ENCODE results near the gene MPP2. TPM values are rescaled to one million over a fixed set of nuclear protein-coding genes. Genes with fewer than 3 reads are reported as not detected.

The MPP2 gene, protein sequence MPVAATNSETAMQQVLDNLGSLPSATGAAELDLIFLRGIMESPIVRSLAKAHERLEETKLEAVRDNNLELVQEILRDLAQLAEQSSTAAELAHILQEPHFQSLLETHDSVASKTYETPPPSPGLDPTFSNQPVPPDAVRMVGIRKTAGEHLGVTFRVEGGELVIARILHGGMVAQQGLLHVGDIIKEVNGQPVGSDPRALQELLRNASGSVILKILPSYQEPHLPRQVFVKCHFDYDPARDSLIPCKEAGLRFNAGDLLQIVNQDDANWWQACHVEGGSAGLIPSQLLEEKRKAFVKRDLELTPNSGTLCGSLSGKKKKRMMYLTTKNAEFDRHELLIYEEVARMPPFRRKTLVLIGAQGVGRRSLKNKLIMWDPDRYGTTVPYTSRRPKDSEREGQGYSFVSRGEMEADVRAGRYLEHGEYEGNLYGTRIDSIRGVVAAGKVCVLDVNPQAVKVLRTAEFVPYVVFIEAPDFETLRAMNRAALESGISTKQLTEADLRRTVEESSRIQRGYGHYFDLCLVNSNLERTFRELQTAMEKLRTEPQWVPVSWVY
- 1.6 to 2.4 TPM (median 1.9 TPM) in 5 replicates for total RNA-seq (2022; extraction: Qiagen RNA extraction)

DNA sequence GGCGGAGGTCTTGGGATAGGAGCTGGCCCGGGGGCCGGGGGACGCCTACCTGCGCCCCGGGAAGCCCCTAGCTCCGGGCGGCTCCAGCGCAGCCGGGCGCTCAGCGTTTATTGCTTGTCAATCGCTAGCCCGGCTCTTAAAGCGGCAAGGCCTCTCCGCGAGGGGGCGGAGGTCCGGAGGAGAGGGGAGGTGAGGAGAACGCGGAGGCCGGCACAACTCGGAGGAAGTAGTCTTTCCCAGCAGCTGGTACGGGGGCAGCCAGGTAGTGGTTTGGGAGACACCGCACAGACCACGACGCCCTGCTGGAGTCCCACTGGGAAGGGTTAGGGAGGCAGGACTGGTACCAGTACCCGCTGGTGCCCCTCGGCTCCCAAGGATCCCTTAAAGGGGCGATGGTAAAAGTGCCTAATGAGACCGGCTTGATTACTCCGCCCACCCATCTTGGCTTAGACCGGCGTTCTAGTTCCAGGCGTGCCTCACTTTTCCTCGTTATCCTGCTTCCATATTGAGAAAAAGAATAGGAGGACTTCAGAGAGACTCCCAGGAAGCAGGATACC is at the start of gene MPP2:
MPP2 (minus strand) TSS at position 112 of the 557 bp plus-strand sequence. CDS start 3,076 bp downstream, outside the sequence.

DNA sequence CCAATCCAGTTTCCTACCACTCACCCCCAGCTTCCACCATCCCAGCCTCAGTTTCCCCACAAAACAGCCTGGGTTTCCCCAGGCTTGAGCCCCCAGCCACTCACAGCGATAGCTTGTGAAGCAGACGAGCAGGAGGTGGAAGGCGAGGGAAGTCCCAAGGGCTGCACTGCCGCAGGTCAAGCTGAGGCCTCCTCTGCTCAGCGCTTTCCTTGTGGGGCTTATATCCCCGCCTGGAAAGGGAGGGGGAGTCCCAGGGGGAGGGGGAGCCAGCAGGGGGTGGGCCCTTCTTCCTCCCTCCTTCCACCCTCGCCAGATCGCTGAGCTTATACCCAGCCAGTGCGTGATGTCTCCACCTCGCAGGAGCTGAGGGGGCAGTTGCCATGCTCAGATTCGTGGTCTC is 46.4 kb upstream of the MPP2 start, which contains the start of gene PYY:
PYY (minus strand) TSS at position 195 of the 400 bp plus-strand sequence. CDS start 457 bp downstream, outside the sequence.

GRCh38 chr17:43942051-43942685 is 34.8 kb upstream of the MPP2 start, which contains the start of gene PPY:
PPY (minus strand) TSS chr17:43942476; CDS start chr17:43941654, 822 bp downstream.

DNA sequence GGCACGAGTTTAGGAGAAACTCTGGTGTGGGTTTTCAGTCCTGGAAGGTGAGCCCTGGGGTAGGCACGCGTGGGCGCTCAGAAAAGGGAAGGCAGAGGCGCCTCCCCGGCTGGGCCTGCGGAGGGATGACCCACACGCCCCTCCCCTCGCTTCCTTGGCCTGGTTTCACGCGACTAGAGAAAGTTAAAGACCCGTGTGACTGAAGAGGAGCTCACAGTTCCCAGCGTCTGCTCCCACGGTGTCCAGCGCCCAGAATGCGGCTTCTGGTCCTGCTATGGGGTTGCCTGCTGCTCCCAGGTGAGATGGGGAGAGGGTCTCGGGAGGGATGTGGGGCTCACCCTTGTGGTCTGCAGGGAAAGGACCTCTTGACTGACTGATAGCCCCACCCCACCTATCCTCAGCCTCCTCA is 60.4 kb downstream of the MPP2 start, which contains the start of gene CD300LG:
CD300LG (plus strand) TSS at position 214 of the 409 bp plus-strand sequence; CDS start at position 255, 41 bp downstream.

DNA sequence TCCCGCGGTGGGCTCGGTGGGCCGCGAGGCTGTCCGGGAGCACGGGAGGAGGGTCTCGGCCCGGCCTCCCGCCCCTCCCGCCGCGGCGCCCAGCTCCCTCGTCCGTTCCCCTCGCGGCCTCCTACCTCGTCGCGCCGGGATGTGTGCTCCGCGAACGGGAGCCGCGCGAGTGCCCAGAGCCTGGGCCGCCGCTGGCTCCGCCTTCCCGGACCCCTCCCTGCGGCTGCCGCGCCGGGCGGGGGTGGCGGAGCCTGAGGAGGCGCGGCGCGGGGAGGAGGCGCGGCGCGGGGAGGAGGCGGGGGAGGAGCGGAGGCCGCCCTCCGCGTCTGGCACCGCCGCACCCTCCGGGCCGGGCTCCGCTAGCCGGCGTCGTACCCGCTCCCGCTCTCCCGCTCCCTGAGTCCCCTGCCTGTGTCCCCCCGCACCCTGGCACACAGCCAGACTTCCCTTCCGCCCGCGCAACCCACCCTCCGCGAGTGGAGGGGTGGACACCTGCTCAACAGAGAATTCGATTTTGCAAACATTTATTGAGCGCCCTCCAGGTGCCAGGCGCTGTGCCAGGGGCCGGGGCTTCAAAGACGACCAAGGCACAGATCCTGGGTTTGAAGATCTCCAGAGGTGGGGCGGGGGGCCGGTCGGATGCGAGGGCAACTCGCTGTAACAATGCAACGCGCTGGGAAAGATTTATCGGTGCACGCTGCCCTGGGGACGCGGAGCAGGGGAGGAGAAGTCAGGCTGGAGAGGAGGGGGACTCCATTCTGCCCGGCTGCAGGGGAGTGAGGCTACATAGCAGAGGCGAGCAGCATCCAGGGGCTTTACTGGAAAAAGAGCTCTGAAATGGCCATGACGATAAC is 74.1 kb downstream of the MPP2 start, which contains the start of gene MPP3:
MPP3 (minus strand) TSS at position 171 of the 854 bp plus-strand sequence. CDS start 1,240 bp downstream, outside the sequence.

Other genes starting within 250 kb of the MPP2 start
- gene MEOX1, start 245.6 kb downstream of the MPP2 start, total RNA-seq (2022; extraction: Qiagen RNA extraction), result not detected in 5 replicates
- gene SOST, start 148.7 kb downstream of the MPP2 start, total RNA-seq (2022; extraction: Qiagen RNA extraction), result 0.04 to 0.07 TPM in 2 of 5 replicates, not detected in the others
- gene DUSP3, start 128.6 kb downstream of the MPP2 start, total RNA-seq (2022; extraction: Qiagen RNA extraction), result 59.1 to 64.1 TPM (median 61.0 TPM) in 5 replicates
- 0.02 TPM in 3 of 5 replicates, not detected in the others for gene CFAP97D1, start 127.1 kb downstream of the MPP2 start, total RNA-seq (2022; extraction: Qiagen RNA extraction)
- gene MPP3, start 74.4 kb downstream of the MPP2 start, total RNA-seq (2022; extraction: Qiagen RNA extraction), result 14.1 to 21.2 TPM (median 18.7 TPM) in 5 replicates
- not detected in 5 replicates for gene CD300LG, start 60.4 kb downstream of the MPP2 start, total RNA-seq (2022; extraction: Qiagen RNA extraction)
- gene PPY, start 34.9 kb upstream of the MPP2 start, total RNA-seq (2022; extraction: Qiagen RNA extraction), result 0.22 TPM in 1 of 5 replicates, not detected in the others
- gene PYY, start 46.4 kb upstream of the MPP2 start, total RNA-seq (2022; extraction: Qiagen RNA extraction), result 0.13 TPM in 1 of 5 replicates, not detected in the others
- gene NAGS, start 97.1 kb upstream of the MPP2 start, total RNA-seq (2022; extraction: Qiagen RNA extraction), result 0.84 to 1.2 TPM (median 1.1 TPM) in 5 replicates
- 26.9 to 35.9 TPM (median 34.2 TPM) in 5 replicates for gene TMEM101, start 107.4 kb upstream of the MPP2 start, total RNA-seq (2022; extraction: Qiagen RNA extraction)
- gene LSM12, start 159.1 kb upstream of the MPP2 start, total RNA-seq (2022; extraction: Qiagen RNA extraction), result 50.2 to 53.0 TPM (median 51.7 TPM) in 5 replicates
- gene G6PC3, start 163.2 kb upstream of the MPP2 start, total RNA-seq (2022; extraction: Qiagen RNA extraction), result 116 to 180 TPM (median 171 TPM) in 5 replicates
- 13.6 to 17.2 TPM (median 15.6 TPM) in 5 replicates for gene HDAC5, start 216.1 kb upstream of the MPP2 start, total RNA-seq (2022; extraction: Qiagen RNA extraction)
- 8.9 to 10.6 TPM (median 9.4 TPM) in 5 replicates for gene HROB, start 234.4 kb upstream of the MPP2 start, total RNA-seq (2022; extraction: Qiagen RNA extraction)

Data from A549 treated with CORT108297 at 1 μM for 4 hours (cell line).